T47D (cell line): ENCODE data around the gene UBE4B.
"Not testable (repeated sequence)": the region's sequence is repeated elsewhere in the genome, so short reads cannot be mapped to it uniquely, and the experiment has no call there.

Source experiments
- DNase-seq, 2 experiments: peaks; one replicate each; pipeline versions ENCODE4 v3.0.0 to v3.0.0-alpha.2; 2011 to 2012; ENCODE audit warnings: low read depth in 1 of 2, low spot score in 1 of 2
- JUND ChIP-seq: IDR thresholded peaks from 2 replicates; pipeline ENCODE4 v1.6.1; 2012; ENCODE audit warnings: low read depth
- in situ Hi-C: cut with HindIII; loops from 2 replicates; pipeline ENCODE4 v1.10.0; 2016; ENCODE audit warnings: low sequenced_read_pairs, low pct_unique_long_range_greater_than_20kb

UBE4B gene

GRCh38 chr1:10208537-10208936 lies 175.8 kb downstream of the UBE4B start:
- TF ChIP-seq JUND, result no peak
- no peak for DNase-seq
- in situ Hi-C loops, result no loop called here

- in situ Hi-C loops, result no loop called here
- no peak for DNase-seq
- no peak for TF ChIP-seq JUND
Observed at GRCh38 chr1:10209590-10209904, 176.8 kb downstream of the UBE4B start.

GRCh38 chr1:10209905-10210810 lies 177.4 kb downstream of the UBE4B start, which contains the start of gene KIF1B:
KIF1B (plus strand) TSS chr1:10210570; CDS start chr1:10232329, 21,759 bp downstream.
- in situ Hi-C loops, result no loop called here
- TF ChIP-seq JUND, result no peak
- peak; percentile 97 to 98 for DNase-seq

DNA sequence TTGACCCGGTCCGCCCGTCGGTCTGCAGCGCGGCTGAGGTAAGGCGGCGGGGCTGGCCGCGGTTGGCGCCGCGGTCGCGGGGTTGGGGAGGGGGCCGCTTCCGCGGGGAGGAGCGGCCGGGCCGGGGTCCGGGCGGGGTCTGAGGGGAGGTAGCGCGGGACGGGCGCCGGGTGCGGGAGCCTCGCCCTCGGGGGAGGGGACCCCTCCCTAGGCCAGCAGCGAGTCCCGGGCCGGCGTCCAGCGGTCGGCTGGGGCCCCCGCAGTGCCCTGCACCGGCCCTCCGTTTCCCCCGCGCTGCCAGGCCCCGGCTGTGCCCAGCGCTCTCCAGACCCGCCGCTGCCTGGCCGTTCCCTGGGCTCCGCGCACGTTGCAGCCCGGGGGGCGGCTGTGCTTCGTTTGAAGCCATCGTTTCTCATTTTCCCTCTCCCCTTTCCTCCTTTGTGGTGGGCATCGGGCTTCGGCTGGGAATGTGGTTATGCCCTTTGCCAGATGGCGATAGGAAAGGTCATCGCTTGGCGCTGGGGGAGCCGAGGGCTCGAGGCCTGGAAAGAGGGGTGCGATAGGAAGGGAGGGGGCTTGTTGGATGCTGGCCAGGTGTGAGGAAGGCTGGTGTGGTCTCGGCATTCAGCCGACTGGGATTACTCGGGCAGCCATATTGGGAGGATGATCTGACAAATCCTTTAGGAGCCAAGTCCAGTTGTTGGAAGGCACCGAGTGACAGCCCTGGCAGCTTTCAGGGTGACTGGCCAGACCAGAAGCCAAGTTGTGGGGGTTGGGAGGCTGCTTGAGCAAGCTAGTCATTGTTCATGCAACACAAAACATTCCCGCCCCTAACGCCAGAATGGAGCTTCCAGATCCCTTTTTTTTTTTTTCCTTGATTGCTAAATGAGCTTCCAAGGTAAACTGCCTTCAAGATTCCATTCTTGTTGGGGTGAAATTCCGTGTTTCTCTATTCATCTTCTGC lies 178.4 kb downstream of the UBE4B start:
- peak; percentile 33 to 82 for DNase-seq
- in situ Hi-C loops, result no loop called here

GRCh38 chr1:10211805-10212410 lies 179.2 kb downstream of the UBE4B start:
- TF ChIP-seq JUND, result no peak
- in situ Hi-C loops, result no loop called here
- no peak for DNase-seq

More for the DNA sequence above, 178.4 kb downstream of the UBE4B start:
- no peak for TF ChIP-seq JUND

DNA sequence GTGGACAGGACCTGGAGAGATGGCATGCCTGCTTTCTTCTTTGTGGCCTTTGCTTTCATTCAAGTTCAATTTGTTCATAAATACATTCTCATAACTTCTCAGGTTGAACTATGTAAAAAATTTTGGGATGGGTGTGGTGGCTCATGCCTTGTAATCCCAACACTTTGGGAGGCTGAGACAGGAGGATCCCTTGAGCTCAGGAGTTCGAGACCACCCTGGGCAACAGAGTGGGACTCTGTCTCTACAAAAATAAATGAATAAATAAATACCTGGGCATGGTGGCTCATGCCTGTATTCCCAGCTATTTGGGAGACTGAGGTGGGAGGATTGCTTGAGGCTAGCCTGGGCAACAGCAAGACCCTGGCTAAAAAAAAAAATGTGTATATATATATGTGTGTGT lies 179.7 kb downstream of the UBE4B start:
- in situ Hi-C loops, result no loop called here

DNA sequence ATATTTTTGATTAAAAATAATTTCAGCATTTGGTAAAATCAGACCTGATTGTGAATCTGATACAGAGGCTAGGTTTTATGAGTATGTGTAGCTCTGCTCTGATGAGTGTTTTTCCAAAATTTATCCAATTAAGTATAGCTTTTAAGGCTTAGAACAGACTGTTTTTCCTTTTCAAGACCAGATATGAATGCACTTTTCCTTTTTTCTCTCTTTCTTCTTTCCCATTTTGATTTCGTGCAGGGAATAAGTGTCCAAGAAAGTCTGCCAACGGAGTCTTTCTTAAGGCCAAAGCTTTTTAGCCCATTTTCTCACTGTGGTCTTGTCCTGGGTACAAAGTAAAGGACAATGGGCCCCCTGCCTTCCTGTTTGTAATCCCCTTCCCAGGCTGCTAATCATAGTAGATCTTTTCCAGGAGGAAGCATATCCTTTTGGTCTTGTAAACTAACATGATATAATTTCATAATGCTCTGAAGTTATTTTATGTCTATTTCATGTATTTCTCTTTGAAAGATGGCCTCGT lies 180.5 kb downstream of the UBE4B start:
- DNase-seq, result no peak
- no peak for TF ChIP-seq JUND
- in situ Hi-C loops, result no loop called here

More for the DNA sequence above, 179.7 kb downstream of the UBE4B start:
- DNase-seq, result no peak
- TF ChIP-seq JUND, result no peak

DNA sequence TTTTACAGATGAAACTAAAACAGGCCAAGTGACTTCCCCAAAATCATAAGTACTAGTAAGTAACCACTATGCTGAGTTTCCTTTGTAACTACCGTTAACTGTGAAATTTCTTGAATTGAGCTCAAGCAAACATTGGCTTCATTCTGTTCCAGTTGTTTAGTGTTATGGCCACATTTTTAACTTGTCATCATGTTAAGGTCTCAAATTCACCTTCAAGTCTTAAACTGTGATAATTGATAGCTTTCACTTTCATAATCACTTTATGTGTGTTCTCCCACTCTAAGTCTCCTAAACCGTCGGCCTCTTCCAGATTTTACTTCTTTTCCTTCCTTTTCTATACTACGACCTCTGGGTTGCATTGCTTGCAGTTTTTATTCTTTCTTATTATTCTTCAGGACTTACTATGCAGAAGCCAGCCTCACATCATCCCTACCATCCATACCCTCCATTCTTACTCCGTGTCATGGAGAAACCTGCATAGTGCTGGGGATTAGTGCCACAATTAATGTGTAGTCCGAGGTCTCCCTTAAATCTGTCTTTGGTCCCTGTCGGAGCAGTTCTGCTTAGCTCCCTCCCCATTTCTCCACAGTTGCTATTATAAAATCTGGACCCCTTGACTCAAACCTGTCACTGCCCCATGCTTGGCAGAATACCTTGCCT lies 183.5 kb downstream of the UBE4B start:
- TF ChIP-seq JUND, result no peak
- in situ Hi-C loops, result no loop called here
- no peak for DNase-seq

DNA sequence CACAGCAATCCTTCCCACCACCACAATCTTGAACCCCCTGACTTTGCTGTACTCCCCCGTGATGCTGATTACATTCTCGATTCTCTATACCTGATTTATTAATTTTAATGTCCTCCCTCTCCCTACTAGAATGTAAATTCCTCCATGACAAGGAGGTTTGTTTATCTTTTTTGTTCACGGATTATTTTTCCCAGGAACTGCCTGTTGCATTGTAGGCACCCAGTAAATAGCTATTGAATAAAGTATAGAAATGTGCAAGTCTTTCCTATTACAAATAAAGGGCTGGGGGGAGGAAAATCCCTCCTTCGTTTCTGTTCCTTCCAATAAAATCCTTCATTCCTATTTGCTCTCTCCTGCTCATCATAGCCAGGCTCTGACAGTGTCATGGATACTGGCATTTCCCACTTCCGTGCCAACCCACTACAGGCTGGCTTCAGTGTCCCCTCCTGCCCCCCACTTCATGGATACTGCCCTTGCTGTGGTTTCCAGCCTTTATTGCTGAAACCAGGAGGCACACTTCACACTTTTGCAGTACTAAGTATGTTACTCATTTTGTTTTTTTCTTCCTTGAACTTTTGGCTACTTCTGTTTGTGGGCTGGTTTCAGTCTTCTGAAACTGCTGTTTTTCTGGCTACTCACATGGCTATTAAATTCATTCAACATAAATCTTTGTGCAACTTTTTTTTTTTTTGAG lies 185.1 kb downstream of the UBE4B start:
- TF ChIP-seq JUND, result no peak
- no peak for DNase-seq
- in situ Hi-C loops, result no loop called here

- no peak for DNase-seq
- no peak for TF ChIP-seq JUND
- in situ Hi-C loops, result no loop called here
Observed at GRCh38 chr1:10220200-10220599, 187.4 kb downstream of the UBE4B start.

DNA sequence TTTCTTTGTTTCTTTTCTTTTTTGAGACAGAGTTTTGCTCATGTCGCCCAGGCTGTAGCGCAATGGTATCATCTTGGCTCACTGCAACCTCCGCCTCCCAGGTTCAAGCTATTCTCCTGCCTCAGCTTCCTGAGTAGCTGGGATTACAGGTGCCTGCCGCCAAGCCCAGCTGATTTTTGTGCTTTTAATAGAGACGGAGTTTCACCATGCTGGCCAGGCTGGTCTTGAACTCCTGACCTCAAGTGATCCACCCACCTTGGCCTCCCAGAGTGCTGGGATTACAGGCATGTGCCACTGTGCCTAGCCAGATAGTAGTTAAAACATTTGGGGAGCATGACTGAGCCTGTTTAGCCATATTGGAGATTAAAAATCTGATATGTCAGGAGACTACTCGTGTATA lies 187.9 kb downstream of the UBE4B start:
- DNase-seq, in situ Hi-C loops: not testable (repeated sequence)
